HG03135 (cell line): ENCODE results near the gene CMC4.
A peak's percentile ranks its signal among the peaks of the same experiment; 100 is the strongest.

Experiments
- ATAC-seq: cut with Tn5 transposase; IDR thresholded peaks from one replicate; pipeline ENCODE4 v1.9.1; 2021; ENCODE audit warnings: mild to moderate bottlenecking, moderate library complexity; ENCODE audit not compliant: unreplicated experiment

CMC4 gene

GRCh38 chrX:155054255-155054654 is 16.7 kb downstream of the CMC4 start:
- ATAC-seq: no peak

GRCh38 chrX:155053656-155054055 is 17.3 kb downstream of the CMC4 start:
- ATAC-seq: no peak

GRCh38 chrX:155052738-155053498 is 18.0 kb downstream of the CMC4 start:
- ATAC-seq: no peak

DNA sequence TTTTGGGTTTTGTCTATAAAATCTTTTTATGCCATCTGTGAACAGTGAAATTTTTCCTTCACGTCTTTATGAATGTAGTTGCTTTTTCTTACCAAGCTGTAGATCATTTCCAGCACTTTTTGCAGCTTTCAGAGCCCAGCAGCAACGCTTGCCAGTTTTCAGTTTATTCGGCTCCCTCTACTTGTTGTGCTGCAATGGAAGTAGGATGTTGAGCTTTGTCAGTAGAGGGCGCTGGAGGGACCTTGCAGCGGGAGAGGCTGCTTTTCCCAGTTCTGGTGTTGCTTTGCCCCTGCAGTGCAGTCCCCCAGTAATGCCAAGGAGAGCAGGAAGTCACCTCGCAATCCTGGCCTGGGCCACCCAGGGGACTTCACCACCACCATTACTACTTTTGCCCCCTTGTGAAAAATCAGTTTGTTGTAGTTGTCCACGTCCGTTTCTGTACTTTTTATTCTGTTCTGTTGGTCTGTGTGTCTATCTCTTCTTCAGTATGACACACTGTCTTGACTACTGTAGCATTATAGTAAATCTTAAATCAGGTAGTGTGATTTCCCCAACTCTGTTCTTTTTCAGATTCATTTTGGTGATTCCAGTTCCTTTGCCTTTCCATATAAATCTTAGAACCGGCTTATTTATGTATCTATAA is 21.8 kb downstream of the CMC4 start:
- ATAC-seq: no peak

DNA sequence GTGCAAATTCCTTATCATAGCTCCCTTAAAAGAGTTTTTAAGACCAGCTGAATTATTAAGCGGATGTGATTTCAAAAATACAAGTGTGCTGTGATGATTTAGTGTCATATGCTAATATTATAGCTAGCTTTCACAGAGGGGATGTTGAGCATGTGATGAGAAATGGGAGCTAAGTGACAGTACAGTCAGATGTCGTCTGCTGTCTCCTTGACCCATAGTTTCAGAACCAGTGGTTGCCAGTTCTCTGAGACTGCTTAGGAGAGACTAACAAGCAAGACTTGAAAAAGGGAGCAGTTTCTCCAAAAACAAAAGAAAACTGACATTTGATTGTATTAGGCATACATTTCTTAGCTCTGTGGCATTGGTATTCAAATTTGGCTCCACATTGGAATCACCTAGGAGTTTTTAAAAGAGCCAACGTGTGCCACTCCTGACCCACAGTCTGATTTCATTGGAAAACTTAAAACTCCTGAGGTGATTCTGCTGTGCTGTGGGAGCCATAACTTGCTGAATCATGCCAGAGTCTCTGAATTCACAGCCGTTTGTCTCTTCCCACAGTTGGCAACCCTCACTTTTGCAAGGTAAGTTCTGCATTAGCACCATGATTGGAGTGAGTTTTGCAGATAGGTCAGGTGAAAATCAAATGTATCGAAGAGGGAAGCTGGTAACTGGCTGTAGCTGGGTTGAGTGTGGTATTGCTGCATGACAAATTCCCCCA is 24.0 kb downstream of the CMC4 start:
- no peak for ATAC-seq

DNA sequence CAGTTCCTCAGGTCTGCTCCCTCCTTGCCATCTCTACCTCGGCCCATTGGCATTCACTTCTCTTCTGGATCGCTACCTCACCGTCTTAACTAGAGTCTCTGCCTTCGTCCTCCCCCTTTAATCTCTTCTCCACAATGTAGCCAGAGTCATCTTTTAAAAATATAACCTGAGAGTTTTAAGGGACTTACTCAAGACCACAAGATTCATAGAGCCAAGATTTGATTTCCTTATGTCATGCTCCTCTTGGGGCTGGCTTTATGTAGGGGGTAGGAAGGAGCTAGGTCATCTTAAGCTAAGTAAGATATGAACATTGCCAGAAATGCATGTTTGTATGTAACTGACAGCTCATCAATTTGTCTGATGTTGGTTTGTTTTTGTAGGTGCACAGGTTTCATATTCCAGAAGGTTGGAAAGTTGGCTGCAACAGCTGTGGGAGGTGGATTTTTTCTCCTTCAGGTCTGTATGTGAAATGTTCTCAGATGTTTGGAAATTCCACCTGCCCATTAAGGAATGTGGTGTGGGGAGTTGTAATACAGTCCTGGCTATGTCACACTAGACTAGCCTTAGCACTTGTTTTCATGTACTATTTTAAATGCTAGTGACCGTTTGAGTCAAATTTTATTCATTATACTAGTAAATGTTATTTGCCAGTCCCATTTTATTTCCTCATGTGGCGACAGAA is 24.7 kb downstream of the CMC4 start:
- ATAC-seq: no peak

DNA sequence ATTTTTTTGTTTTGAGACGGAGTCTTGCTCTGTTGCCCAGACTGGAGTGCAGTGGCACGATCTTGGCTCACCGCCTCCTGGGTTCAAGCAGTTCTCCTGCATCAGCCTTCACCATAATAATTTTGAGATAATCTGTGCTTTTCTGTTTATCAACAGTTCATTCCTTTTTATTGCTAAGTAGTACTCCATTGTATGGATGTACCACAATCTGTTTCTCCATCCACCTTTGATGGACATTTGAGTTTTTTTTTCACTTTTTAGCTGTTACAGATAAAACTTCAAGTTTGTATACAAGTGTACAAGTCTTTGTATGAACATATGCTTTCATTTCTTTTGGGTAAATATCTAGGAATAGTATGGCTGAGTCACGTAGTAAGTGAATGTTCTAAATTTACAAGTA is 35.2 kb downstream of the CMC4 start:
- ATAC-seq: no peak

- ATAC-seq: no peak
Observed at GRCh38 chrX:155031657-155032056, 39.3 kb downstream of the CMC4 start.

DNA sequence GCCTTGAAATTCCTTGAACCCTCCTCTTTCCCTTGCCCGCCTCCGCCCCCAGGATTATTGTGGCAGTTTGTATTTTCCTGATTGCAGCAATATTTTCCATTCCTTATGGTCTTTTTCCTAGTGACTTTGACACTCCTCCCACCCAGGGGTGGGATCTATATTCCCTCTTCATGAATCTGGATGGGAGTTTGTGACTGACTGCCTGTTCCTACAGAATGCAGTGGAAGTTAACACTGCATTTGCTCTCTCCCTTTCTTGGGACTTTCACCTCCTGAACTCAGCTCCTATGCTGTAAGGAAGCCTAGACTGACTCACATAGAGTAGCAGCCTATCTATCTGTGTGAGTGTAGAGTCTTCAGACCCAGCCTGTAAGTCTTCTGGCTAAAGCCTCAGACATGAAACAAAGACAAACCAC is 42.1 kb downstream of the CMC4 start:
- ATAC-seq: no peak

DNA sequence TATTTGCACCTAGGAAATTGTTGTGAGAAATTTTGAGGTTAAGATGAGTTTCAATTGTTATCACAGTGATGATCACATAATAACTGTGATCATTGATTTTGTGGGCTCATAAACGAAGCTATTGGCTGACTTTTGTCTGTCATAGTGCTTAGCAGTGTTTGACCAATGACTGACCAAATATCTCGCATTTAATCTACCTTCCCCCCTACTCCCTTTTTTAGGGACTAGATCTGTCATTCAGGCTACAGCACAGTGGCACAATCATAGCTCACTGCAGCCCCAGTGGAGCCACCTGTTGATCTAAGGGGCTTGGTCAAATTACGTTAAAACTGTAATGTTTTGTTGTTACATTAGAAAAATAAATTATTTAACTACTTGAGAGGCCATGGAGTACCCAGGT is 42.8 kb downstream of the CMC4 start:
- ATAC-seq: no peak

- ATAC-seq: no peak
Observed at GRCh38 chrX:155027509-155028066, 43.3 kb downstream of the CMC4 start.

GRCh38 chrX:155026727-155027508 is 44.0 kb downstream of the CMC4 start, which contains the start of gene FUNDC2:
Gene FUNDC2, plus strand, starts transcription at chrX:155026844. Its CDS starts 95 bp downstream, at chrX:155026939.
- ATAC-seq: peak; percentile 85

DNA sequence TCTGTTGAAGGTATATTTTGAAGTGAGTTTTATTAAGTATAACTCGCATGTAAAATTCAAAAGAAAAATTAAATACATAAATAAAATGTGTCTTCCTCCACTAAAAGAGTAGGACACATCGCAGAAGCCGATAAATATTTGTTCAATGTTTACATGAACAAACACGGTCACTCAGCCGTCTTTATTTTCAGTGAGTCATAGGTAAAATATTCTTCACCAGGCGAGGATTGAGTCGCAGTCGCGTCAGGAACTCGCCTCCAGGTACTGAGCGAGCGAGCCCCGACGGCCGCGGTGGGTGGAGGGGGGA is 44.6 kb downstream of the CMC4 start:
- no peak for ATAC-seq

DNA sequence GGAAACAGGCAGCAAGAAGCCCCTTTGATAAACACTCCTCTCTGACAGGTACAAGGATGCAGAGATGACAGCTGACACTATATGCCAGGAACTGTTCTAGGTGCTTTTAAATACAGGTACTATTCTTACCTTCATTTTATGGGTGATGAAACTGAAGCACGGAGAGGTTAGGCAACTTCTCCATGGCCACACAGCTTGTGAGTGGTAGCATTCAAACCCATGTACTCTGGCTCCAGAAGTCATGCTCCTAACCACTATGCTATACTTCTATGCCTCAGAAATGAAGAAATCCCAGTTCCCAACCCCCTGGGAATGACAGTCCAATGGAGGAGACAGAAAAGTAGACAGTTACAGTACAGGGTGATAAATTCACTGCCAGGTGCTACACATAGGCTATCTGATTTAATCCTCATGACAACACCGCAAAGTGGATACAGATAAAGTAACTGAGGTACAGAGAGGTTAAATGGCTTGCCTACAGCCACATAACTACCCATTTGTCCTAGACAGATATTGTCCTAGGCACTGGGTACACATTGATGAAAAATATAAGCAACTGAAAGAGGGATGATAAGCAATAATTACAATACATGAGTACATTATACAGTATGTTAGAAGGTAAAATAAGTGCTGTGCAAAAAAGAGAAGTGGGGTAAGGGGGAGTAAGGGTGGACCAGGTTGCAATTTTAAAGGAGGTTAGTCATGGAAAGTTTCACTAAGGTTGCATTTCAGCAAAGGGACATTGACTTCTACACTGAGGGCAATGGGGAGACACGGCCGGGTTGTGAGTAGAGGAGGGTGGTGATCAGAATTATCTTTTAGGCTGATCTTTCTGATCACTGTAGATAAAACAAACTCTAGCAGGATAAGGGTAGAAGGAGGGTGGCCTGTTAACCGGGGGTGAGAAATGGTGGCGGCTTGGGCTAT is 46.8 kb downstream of the CMC4 start:
- no peak for ATAC-seq

DNA sequence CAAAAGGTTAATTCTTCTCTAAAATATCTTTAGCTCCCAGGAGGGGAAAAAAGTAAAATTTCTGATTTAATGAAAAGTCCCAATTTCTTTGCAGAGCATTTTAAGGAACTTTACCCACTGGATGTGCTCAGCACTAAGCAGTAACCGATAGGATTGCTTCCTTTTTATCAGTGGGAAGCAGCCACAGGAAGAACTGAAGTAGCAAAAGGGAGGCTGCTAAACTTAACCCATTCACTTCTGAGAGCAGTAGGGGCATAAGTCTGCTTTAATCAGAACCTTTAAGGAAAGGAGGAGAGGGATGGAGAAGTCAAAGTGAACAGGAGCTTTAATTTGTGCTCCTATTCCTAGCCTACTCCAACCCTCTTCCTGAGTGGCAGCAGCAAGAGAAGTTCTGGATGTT is 48.4 kb downstream of the CMC4 start, which contains the start of gene F8:
Gene F8, minus strand, starts transcription at position 139 of the 400 bp plus-strand sequence. CDS start 171 bp downstream, outside the sequence.
- no peak for ATAC-seq

- ATAC-seq: no peak
Observed at GRCh38 chrX:155020591-155020990, 50.3 kb downstream of the CMC4 start.
